HK-2 (cell line): ENCODE results near the gene RAP1B.
A peak's percentile ranks its signal among the peaks of the same experiment; 100 is the strongest.

ENCODE experiments used
- DNase-seq: peaks from one replicate; pipeline ENCODE4 v3.0.0-alpha.2; 2018; ENCODE audit not compliant: unreplicated experiment

Gene RAP1B

DNA sequence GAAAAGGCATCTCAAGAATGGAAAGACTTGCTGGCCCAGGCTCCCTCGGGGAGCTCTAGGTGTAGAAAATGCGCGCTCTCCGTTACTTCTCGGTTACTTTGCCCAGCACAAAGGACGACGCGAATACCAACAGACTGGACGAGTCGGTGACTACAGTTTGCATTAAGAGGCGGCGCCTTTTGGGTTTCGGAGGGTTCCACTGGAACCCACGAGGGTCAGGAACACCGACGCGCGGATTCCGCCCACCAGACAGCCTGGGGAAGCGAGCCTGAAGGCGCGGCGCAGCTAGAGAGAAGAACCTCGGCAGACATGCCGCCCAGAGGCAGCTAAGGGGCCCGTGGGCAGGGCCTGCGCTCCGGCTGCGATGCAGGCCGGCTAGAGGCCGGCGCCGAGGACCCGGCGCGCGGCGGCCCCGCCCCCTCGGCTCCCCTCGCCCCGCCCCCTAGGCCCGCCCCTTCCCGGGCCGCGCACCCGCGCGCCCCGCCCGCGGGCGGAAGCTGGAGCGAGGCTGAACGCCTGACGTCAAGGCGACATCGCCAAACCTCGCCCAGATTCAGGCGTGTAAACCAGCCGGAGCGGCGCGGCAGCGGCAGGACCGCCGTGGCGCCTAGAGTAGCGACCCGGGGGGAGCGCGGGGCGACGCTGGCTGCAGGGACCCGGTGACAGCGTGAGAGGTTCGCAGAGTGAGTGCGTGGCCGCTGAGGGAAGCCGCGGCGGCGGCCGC lies at the start of gene RAP1B:
Gene RAP1B (plus strand): TSS at position 530 of the 724 bp plus-strand sequence. CDS start 37,826 bp downstream, outside the sequence.
- DNase-seq = peak; percentile 92

DNA sequence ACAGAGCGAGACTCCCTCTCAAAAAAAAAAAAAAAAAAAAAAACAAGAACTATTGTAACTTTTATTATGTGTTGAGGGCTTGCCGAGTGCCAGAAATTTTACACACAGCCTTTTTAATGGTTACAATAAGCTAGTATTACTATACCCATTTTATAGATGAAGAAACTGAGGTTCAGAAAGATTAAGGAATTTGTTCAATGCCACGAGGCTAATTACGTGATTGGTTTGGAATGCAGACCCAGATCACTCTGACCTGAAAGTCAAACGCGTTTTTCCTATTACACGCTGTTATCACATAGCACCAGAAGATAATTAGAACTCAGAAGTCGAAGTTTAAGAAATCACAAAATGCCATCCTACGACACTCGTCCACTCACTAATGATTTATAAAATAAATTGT lies 48.9 kb upstream of the RAP1B start:
- DNase-seq = no peak

- DNase-seq = no peak
These were observed 46.5 kb upstream of the RAP1B start for GRCh38 chr12:68564166-68564565.

GRCh38 chr12:68565391-68565903 lies 45.3 kb upstream of the RAP1B start:
- no peak for DNase-seq

GRCh38 chr12:68568922-68569569 lies 41.7 kb upstream of the RAP1B start:
- DNase-seq = no peak

GRCh38 chr12:68572661-68573060 lies 38.0 kb upstream of the RAP1B start:
- DNase-seq = no peak

DNA sequence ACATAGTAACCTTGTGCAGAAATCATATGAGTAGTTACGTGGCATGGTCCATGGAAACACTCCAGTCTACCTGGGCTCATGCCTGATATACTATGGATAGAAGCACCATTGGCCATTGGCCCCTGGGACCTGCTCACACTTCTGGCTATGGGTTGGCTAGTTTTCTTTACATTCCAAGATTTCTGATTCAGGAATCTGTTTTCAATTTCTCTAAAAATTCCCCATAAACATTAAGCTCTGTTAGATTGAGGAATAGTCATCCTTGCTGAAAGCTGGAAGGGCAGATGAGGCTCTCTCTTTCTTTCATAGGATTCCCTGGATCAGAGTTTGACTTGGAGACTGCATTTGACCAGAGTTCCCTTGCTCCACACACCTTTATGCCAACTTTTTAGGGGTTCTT lies 37.3 kb upstream of the RAP1B start:
- no peak for DNase-seq

GRCh38 chr12:68577949-68578348 lies 32.8 kb upstream of the RAP1B start:
- DNase-seq = no peak

- no peak for DNase-seq
These were observed 31.9 kb upstream of the RAP1B start for GRCh38 chr12:68578765-68579164.

DNA sequence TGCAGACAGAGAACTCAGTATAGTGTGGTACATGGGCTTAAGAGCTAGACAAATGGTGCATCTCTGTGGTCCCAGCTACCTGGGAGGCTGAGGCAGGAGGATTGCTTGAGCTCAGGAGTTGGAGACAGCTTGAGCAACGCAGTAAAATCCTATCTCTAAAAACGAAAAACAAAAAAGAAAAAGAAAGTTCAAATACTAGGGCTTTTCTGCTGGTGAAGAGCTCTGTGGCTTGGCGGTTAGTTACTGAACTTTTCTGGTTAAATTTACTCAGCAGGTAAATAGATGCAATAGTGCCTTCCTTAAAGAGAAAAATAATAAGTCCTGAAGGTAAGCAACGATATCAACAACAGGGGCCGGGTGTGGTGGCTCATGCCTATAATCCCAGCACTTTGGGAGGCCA lies 31.4 kb upstream of the RAP1B start:
- DNase-seq = no peak

GRCh38 chr12:68580911-68581310 lies 29.8 kb upstream of the RAP1B start:
- no peak for DNase-seq

GRCh38 chr12:68581926-68582325 lies 28.8 kb upstream of the RAP1B start:
- DNase-seq = no peak

GRCh38 chr12:68585966-68586365 lies 24.7 kb upstream of the RAP1B start:
- DNase-seq = no peak

DNA sequence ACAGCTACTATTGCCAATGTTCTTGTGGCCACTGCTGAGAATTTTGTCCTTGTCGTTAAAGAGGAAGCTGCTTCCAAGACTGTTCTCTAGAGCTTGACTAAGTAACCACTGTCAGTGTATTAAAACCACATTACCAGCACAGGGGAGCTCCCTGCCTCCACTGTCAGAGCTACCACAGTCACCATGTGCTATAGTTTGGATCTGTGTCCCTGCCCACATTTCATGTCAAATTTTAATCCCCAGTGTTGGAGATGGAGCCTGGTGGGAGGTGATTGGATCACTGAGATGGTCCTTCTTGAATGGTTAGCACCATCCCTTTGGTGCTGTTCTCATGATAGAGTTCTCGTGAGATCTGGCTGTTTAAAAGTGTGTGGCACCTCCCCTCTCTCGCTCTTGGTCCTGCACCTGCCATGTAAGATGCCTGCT lies 23.2 kb upstream of the RAP1B start:
- DNase-seq = no peak

- DNase-seq = no peak
These were observed 21.5 kb upstream of the RAP1B start for GRCh38 chr12:68589194-68589593.

- no peak for DNase-seq
These were observed 18.8 kb upstream of the RAP1B start for GRCh38 chr12:68591734-68592418.

GRCh38 chr12:68595241-68595640 lies 15.5 kb upstream of the RAP1B start:
- no peak for DNase-seq

- no peak for DNase-seq
These were observed 8.9 kb upstream of the RAP1B start for GRCh38 chr12:68601767-68602166.

DNA sequence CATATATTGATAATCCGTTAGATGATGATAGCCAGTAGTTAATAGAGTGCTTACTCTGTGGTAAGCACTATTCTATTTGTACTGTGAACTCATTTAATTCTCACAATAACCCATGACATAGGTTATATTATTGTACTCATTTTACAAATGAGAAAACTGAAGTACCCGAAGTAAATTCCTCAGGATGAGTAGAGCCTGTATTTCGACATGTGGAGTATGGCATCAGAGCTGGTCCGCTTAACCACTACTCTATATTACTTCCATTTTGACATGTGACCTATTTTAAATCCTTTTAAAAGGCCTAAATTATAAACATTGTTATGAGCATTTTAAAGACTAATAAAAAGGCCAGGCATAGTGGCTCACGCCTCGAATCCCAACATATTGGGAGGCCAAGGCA lies 8.0 kb upstream of the RAP1B start:
- no peak for DNase-seq

GRCh38 chr12:68608191-68608590 lies 2.5 kb upstream of the RAP1B start:
- DNase-seq = no peak

DNA sequence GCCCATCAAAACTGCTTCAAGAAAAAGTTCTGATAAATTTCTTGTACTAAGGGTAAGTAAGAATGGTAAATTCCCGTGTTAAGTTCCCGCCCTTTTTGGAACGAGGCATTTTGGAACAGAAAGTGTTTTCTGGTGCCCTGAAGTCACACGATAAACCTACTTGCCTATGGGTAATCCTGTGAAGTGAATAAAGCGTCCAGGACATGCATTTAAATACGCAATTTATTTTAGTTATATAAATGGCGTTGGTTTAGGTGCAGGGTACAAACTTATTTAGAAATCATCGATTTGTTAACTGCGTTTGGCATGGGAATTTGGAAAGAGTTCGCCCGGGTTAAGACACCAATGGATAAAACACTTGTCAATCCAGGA lies 715 bp upstream of the RAP1B start:
- no peak for DNase-seq

DNA sequence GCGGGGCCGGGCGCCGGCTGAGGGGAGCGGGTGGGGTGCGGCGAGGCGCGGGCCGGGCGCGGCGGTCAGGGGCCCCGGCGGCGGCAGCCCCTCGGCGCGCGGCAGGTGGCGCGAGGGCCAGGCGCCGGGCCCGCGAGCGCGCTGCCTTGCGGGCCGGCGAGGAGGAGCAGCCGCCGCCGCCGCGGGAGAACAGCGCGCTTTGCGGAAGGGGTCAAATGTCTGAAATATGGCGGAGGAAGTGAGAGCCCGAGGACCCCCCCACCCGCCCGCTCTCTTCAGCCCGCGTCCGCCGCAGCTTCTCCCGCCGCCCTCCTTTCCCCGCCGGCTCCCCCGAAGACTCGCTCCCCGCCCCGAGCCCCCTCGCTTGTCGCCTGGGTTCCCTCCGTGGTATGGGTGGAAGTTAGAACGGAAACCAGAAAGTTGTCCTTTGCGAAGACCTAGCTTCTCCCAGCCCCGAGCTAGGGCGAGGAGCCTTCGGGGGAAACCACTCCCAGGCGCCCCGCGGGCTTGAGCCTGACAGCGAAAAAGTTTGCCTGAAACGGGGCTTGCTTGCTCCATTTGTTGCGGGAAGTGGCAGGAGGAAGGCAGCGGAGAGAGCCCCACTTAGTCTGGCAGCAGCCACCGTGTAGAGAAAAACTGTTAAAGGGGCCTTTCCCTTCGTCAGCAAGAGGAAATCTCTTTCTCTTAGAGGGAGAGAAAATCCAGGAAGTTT lies 551 bp downstream of the RAP1B start:
- DNase-seq = peak; percentile 56
